GM21825 (cell line): ENCODE data around the gene WBP11.
"Not testable (repeated sequence)": the region's sequence is repeated elsewhere in the genome, so short reads cannot be mapped to it uniquely, and the experiment has no call there.

Experiments used
- ATAC-seq: cut with Tn5 transposase; IDR thresholded peaks from one replicate; pipeline ENCODE4 v1.9.1; 2021; ENCODE audit warnings: mild to moderate bottlenecking, moderate library complexity; ENCODE audit not compliant: unreplicated experiment

WBP11 gene

DNA sequence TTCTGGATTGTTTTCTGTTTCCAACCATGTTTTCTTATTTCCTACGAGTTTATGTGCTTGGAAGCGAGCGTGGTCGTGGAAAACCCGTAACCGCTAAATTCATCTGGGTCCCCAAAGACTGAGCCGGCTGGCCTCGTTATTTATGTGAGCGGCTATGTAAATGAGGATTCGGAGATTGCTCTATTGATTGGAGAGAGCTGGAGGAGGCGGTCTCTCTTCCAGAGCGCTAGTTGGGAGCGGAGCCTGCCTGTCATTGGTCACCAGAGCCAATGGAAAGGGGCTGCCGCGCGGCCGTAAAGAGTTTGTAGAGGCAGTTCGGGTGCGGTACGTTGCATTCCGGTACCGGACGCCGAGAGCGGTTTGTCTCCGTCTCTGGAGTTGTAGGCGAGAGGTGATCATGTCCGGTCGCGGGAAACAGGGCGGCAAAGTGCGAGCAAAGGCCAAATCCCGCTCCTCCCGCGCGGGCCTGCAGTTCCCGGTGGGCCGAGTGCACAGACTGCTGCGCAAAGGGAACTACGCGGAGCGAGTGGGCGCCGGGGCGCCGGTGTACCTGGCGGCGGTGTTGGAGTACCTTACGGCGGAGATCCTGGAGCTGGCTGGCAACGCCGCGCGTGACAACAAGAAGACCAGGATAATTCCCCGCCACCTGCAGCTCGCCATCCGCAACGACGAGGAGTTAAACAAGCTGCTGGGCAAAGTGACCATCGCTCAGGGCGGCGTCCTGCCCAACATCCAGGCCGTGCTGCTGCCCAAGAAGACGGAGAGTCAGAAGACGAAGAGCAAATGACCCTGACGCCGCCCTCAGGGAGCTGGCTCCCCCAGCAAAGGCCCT, 29.0 kb downstream of the WBP11 start:
- peak; percentile 61 for ATAC-seq

DNA sequence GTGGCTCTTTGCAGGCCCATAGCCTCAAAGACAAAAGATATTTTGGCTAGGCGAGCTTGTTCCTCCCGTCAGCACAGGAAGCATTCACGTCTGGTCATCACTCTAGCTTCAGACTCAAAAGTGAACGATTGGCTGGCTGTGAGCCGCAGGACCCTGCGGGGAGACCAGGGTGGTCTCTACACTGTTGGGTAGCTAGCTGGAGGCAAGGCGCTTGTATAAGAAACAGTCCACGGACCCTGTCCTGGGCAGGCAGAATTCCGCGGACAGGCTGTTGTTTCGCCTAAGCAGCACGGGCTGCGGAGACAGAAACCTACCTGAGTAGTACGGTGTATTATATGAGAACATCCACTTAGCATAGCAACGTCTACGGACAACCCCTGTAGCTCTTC, 29.6 kb downstream of the WBP11 start:
- ATAC-seq, result peak; percentile 6

DNA sequence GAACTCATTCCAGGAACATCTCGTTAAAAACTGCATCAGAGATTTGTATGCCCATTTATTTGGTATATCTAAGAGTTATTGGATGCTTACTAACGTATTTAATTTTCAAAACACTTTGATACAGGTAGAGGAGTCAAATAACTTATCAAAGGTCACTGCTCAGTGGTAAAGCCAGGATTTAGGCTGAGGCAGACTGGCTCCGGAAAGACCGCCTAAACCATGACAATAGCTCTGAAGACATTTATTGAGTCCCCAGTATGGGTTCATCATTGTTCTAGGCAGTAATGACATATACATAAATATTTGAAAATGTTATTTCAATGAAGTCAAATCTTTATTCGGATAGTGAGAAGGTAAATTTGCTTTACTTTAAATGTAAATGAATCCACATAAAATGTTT, 30.3 kb downstream of the WBP11 start:
- ATAC-seq, result no peak

DNA sequence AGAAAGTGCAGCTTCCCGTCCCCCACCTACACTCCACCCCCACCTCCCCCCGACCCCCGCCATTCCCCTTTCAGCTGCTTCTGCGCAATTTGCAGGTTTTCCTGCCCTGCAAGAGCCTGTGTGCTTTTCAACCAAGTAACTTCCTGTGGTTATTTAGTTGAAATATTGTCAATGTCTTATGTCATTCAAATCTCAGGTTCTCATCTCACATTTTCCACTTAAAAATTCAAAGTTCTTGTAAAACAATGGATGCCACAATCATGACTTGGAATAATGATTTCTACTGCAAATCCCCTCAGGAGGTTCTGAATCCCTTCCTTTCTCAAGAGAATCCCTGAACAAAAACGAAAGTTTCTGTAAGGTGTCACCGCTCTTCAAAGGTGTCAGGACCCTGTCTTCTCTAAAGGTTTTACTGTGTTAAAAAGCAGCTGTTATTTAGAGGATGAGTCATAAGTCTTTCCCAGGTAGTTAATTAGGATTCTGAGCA, 31.6 kb downstream of the WBP11 start:
- no peak for ATAC-seq

DNA sequence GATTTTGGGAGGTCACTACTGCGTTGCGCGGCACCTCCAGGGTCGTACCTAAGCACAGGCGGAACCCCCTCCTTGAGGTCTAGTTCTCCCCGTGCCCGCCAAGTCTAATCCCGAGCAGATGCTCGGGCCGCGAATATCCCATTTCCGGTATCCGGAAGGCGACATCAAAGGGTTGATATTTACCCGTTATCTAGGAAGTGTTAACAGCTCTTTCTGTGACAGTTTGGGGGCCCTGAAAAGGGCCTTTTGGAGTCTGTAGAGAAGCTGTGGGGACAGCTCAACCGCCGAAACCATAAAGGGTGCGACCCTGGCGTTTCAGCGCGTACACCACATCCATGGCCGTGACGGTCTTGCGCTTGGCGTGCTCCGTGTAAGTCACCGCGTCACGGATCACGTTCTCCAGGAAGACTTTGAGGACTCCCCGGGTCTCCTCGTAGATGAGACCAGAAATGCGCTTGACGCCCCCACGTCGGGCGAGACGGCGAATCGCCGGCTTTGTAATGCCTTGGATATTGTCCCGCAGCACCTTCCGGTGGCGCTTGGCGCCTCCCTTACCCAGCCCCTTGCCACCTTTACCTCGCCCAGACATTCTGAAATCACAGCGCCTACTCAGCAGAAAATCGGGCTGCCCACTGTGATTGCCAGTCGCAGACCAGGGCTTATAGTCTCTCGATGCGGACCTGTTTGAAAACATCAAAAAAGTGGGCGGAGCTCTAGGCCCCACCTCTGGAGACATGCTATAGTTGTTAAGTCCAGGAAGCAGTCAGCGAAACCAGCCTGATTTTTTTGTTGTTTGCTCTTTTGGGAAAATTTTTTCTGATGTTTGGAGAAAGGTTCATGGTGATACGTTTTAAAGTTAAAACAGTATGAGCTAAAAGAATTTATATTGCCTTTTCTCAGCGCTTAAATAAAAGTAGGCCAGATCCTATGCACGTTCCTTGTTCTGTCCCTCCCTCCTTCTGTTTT, 32.5 kb downstream of the WBP11 start:
- ATAC-seq, result peak; percentile 29

DNA sequence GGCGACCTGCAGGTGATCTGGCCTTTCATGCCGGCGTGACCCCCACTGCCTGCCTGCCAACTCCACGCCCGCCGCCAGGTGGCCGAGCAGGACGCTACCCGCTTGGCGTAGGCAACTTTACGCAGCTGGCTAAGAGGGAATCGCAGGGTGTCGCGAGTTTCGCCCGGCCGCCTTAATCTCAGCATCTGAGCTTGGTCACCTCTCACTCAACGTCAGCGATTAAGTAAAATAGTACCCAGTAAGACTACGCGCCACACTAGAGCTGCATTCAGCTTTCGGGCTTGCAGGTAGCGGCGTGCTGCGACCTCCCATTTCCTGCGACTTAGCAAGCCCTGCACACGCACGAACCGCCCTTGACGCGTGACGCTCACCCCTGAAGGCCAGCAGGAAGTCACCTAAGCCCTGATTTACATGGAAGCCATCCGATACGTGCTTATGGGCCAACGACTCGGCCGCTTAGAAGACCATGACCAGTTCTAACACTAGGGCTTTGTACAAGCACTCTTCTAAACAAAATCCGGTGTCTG, 33.2 kb downstream of the WBP11 start:
- ATAC-seq, result peak; percentile 34

DNA sequence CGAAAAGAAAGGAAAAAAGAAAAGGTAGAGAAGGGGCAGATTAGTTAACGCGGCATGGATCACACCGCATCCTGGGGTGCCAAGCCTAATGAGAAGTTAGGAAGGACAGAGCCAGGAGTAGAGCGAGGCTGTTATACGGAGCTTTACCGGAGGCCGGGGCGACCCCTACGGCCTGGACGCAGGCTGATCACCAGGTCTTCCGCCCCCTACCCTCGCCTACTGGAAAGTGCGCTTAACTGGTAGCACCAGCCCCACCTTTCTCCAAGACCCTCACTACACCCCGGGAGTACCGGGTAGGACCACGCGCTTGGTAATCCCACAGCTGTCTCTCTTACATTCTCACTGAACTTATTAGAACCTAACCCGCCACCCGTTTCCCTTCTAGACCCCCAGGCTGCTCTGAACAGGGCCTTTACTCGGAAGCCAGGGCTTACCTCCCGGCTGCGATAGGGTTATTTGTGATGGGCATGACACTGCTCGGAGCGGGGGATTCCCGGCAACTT, 33.8 kb downstream of the WBP11 start:
- no peak for ATAC-seq

DNA sequence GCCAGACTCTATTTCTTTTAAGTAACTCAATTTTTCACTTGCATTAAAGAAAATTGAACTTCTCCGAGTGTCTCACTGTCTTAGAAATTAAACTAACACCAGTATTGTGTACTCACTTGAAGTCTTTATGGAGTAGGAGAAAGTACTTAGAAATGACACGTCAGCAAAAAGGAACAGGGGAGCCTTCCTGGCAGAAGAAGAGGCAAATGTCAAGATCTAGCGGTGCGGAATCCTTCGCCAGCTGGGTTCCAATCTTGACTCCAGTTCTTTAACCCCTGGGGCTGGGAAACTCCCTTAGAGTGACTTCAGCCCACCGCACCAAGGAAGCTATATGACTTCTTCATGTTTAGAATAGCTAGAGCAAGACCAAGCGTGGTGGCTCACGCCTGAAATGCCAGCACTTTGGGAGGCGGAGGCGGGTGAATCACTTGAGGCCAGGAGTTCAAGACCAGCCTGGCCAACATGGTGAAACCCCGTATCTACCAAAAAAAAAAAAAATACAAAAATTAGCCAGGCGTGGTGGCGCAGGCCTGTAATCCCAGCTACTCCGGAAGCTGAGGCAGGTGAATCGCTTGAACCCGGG, 34.4 kb downstream of the WBP11 start:
- ATAC-seq, result no peak

DNA sequence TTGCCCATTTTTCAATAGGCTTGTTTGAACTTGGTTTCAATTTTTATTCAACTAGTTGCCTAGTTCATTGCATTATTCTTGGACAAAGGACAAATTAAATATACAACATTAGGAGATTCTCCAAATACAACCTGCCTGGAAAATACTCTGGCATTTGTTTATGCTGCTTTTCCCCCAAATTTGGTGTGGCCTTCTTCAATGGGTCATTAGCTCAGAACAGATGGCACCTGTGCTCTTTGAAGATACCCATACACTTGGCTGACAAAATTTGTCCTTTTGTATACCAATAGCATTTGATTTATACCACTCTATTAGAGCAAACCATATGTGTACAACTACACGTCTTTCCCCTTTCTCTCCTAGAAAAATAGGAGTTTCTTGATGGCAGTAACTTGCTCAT, 35.7 kb downstream of the WBP11 start:
- no peak for ATAC-seq

DNA sequence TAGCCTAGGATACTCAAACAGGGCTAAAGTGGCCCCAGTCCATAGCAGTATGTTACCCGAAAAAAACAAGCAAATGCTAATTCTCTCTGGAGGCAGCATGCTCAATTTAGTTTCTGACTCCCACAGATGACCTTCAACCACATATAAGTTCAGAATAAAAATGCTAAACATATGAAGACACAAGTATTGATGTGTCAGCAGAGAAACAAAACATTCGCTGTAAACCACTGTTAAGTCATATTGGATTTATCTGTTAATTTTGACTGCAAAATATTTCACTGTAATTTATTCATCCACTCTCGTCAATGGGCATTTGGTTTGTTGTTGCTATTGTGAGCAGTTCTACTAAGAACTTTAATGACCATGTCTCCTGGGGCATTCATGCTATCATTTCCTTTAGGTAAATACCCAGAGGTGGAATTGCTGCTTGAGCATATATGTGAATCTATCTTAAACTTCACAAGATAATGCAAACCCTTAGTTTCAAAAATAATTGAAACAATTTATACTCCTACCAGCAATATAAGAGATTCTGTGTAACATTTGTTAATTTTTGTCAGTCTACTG, 36.5 kb downstream of the WBP11 start:
- ATAC-seq, result no peak

DNA sequence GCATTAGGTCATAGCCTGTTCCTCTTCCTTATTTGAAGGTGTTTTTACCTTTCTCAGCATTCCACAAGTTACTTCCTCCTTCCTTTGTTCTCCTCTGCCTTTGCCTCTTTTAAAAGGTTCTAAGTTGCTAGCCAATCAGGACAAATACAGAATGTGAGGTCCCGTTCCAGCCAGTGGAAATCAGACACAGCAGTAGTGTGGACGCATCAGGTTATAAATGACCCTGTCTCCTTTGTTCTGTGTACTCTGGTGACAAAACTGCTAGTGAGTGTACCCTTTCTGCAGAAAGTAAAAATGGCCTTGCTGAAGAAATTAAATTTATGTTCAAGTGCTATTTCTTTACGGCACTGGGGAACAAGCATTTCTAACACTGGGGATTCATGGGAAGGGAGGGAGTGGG, 37.3 kb downstream of the WBP11 start:
- ATAC-seq, result not testable (repeated sequence)

DNA sequence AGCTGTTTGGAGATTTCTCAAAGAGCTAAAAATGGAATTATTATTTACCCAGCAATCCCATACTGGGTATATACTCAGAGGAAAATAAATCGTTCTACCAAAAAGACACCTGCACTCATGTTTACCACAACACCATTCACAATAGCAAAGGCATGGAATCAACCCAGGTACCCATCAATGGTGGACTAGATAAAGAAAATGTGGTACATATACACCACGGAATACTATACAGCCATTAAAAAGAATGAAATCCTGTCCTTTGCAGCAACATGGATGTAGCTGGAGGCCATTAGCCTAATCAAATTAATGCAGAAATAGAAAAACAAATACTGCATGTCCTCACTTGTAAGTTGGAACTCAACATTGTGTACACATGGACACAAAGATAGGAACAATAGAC, 37.9 kb downstream of the WBP11 start:
- no peak for ATAC-seq

DNA sequence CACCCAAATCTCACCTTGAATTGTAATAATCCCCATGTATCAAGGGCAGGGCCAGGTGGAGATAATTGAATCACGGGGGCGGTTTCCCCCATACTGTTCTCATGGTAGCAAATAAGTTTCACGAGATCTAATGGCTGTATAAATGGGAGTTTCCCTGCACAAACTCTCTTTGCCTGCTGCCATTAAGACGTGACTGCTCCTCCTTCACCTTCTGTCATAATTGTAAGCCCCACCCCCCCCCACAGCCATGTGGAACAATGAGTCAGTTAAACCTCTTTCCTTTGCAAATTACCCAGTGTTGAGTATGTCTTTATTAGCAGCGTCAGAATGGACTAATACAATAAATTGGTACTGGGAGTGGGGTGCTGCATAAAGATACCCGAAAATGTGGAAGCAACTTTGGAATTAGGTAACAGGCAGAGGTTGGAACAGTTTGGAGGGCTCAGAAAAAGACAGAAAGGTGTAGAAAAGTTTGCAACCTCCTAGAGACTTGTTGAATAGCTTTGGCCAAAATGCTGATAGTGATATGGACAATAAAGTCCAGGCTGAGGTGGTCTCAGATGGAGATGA, 43.5 kb downstream of the WBP11 start:
- ATAC-seq, result not testable (repeated sequence)

DNA sequence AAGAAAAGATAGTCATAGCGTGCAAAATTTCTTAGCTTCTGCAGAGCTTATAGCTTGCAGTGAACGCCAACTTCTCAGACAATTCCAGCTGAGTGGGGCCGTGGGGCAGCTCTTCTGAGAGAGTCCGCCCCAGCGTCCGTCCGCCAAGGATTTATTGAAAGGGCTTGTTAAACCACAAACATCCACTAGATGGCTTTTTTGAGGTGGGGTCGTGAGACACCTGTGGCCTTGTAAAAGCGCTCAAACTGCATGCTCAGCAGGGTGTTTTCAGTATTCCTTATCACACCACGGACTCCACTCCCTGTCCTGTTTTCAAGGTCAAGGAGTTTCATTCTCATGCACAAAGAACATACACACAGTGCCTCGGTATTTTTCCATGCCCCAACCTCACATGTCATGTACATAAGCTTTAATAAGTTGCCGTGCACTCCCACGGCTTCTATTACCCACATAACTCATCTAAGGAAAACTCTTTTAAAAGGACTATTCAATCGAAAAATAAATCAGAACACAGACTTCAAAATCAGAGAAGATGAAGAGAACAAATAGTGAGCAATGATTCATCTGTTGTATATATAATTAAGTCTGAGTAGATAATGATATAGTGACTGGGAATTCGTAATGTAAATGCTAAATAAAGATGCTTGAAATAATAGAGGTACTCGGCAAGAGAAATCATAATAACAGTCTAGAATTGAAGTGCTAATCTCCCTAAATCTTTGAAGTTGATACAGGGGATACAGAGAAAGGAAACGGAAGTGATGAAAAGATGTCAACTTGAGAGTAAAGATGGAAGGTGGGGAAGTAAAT, 46.7 kb downstream of the WBP11 start:
- no peak for ATAC-seq

DNA sequence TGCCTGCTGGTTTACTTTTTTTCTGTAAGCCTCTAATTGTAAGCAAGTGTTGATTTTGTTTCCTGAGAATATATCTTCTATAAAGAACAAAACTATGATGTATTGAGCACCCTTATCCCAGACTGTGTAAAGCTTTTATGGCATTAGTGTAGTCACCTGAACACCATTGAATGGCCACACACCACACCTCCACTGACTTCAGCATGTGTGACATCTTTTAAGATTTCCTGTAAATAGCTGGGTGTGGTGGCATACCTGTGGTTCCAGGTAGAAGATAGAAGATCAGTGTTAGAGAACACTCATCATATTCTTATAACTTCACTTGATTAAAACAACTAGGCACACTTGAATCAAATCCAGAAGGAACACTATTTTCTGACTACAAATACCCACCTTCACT, 51.3 kb downstream of the WBP11 start:
- ATAC-seq, result no peak

DNA sequence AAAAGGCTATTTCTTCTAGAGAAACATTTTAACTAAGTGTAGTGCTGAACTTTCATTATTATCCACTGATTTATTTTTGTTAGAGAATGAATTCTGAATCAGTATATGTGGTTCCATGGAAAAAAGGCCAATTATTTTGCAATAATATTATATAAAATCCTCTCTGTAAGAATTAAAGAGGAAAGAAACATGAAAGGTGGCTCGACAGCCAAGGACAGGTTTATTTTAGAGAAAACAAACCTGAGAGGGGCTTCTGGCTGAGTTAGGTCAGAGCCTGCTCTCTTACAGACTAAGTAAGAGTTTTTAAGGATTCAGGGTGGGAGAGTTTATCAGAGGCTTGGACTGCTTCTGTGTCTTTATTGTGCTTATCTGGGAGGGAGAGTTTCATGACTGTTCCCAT, 60.2 kb downstream of the WBP11 start:
- no peak for ATAC-seq

DNA sequence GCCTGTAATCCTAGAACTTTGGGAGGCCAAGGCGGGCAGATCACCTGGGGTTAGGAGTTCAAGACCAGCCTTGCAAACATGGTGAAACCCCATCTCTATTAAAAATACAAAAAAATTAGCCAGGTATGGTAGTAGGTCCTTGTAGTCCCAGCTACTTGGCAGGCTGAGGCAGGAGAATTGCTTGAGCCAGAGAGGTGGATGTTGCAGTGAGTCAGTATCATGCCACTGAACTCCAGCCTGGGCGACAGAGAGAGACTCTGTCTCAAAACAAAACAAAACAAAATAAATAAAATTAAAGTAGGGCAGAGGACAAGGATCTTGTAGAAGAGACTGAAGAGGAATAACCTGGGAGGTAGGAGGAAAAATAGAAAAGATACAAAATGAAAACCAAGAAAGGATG, 61.3 kb downstream of the WBP11 start:
- no peak for ATAC-seq

DNA sequence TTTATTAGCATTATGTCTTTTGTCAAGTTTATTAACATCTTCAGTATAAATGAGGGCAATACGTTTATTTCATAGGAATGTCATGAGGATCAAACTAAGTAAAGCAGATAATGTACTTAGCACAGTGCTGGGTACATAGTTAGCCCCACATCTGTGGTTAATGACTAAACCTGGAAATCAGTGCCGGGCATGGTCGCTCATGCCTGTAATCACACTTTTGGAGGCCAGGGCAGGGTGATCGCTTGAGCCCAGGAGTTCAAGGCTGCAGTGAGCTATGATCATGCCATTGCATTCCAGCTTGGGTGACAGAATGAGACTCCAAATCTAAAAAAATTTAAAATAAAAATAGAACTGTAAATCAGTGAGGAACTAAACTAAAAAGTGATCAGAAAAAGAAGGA, 62.1 kb downstream of the WBP11 start:
- no peak for ATAC-seq

DNA sequence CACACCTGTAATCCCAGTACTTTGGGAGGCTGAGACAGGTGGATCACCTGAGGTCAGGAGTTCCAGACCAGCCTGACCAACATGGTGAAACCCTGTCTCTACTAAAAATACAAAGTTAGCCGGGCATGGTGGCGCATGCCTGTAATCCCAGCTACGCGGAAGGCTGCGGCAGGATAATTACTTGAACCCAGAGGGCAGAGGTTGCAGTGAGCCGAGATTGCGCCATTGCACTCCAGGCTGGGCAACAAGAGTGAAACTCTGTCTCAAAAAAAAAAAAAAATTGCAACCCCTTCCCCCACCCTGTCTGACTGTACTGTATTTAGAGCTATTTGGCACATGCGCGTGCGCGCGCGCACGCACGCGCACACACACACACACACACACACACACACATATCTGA, 66.8 kb downstream of the WBP11 start:
- ATAC-seq, result not testable (repeated sequence)
